GM04504 (cell line): ENCODE measurements around the gene FARP2.

Experiments
- DNase-seq: peaks from one replicate; pipeline ENCODE4 v3.0.0-alpha.2; 2012; ENCODE audit warnings: low read depth

The FARP2 gene

GRCh38 chr2:241489733-241490680 is 133.9 kb downstream of the FARP2 start:
- DNase-seq = no peak

- no peak for DNase-seq
These were observed 134.9 kb downstream of the FARP2 start for GRCh38 chr2:241490825-241491506.

- DNase-seq = no peak
These were observed 135.6 kb downstream of the FARP2 start for GRCh38 chr2:241491549-241492173.

GRCh38 chr2:241492174-241492565 is 136.1 kb downstream of the FARP2 start:
- no peak for DNase-seq

- DNase-seq = no peak
These were observed 137.0 kb downstream of the FARP2 start for GRCh38 chr2:241493092-241493491.

GRCh38 chr2:241494311-241494908 is 138.3 kb downstream of the FARP2 start:
- DNase-seq = no peak

GRCh38 chr2:241495172-241496002 is 139.3 kb downstream of the FARP2 start:
- no peak for DNase-seq

GRCh38 chr2:241496003-241496707 is 140.1 kb downstream of the FARP2 start:
- DNase-seq = no peak

GRCh38 chr2:241496904-241497877 is 141.1 kb downstream of the FARP2 start:
- DNase-seq = no peak

- no peak for DNase-seq
These were observed 142.3 kb downstream of the FARP2 start for GRCh38 chr2:241498115-241499070.

- DNase-seq = no peak
These were observed 143.3 kb downstream of the FARP2 start for GRCh38 chr2:241499146-241499965.

GRCh38 chr2:241500016-241500415 is 143.9 kb downstream of the FARP2 start:
- no peak for DNase-seq

- no peak for DNase-seq
These were observed 144.4 kb downstream of the FARP2 start for GRCh38 chr2:241500431-241500975.

- no peak for DNase-seq
These were observed 145.0 kb downstream of the FARP2 start for GRCh38 chr2:241501099-241501541.

- no peak for DNase-seq
These were observed 145.5 kb downstream of the FARP2 start for GRCh38 chr2:241501551-241501950.

- no peak for DNase-seq
These were observed 146.2 kb downstream of the FARP2 start for GRCh38 chr2:241502281-241502680.

GRCh38 chr2:241503776-241504392 is 147.8 kb downstream of the FARP2 start:
- no peak for DNase-seq
